ENCODE results near the gene CDON. TPM values are rescaled to one million over a fixed set of nuclear protein-coding genes. Genes with fewer than 3 reads are reported as not detected.

CDON gene
- total and polyA plus RNA-seq, 2 of the 13 experiments (the other 11 are each of a cell fraction or from before 2014, with no cell fraction given) = 9.6 to 12.8 TPM

GRCh38 chr11:125925247-125925740 is 137.4 kb downstream of the CDON start (continued):
- TF ChIP-seq, protein P1, sequence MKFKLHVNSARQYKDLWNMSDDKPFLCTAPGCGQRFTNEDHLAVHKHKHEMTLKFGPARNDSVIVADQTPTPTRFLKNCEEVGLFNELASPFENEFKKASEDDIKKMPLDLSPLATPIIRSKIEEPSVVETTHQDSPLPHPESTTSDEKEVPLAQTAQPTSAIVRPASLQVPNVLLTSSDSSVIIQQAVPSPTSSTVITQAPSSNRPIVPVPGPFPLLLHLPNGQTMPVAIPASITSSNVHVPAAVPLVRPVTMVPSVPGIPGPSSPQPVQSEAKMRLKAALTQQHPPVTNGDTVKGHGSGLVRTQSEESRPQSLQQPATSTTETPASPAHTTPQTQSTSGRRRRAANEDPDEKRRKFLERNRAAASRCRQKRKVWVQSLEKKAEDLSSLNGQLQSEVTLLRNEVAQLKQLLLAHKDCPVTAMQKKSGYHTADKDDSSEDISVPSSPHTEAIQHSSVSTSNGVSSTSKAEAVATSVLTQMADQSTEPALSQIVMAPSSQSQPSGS (CRISPR knock-in tag; IDR thresholded peaks at IDR 0.05) = peak; percentile 70; the same call in 1 of the 2 replicates
- TF ChIP-seq, protein P2, sequence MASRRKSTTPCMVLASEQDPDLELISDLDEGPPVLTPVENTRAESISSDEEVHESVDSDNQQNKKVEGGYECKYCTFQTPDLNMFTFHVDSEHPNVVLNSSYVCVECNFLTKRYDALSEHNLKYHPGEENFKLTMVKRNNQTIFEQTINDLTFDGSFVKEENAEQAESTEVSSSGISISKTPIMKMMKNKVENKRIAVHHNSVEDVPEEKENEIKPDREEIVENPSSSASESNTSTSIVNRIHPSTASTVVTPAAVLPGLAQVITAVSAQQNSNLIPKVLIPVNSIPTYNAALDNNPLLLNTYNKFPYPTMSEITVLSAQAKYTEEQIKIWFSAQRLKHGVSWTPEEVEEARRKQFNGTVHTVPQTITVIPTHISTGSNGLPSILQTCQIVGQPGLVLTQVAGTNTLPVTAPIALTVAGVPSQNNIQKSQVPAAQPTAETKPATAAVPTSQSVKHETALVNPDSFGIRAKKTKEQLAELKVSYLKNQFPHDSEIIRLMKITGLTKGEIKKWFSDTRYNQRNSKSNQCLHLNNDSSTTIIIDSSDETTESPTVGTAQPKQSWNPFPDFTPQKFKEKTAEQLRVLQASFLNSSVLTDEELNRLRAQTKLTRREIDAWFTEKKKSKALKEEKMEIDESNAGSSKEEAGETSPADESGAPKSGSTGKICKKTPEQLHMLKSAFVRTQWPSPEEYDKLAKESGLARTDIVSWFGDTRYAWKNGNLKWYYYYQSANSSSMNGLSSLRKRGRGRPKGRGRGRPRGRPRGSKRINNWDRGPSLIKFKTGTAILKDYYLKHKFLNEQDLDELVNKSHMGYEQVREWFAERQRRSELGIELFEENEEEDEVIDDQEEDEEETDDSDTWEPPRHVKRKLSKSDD (CRISPR knock-in tag; IDR thresholded peaks at IDR 0.05; ENCODE audit: low read depth) = no peak
- TF ChIP-seq, protein P3, sequence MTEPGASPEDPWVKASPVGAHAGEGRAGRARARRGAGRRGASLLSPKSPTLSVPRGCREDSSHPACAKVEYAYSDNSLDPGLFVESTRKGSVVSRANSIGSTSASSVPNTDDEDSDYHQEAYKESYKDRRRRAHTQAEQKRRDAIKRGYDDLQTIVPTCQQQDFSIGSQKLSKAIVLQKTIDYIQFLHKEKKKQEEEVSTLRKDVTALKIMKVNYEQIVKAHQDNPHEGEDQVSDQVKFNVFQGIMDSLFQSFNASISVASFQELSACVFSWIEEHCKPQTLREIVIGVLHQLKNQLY (CRISPR knock-in tag; IDR thresholded peaks at IDR 0.05) = no peak
- TF ChIP-seq MIXL1 (CRISPR knock-in tag; IDR thresholded peaks at IDR 0.05) (peak; percentile 89), JARID2 (CRISPR knock-in tag; IDR thresholded peaks at IDR 0.05; ENCODE audit: insufficient replicate concordance) (no peak), SOX5 (CRISPR knock-in tag; IDR thresholded peaks at IDR 0.05; ENCODE audit: borderline replicate concordance) (peak; percentile 28; the same call in 1 of the 2 replicates), ZNF562 (CRISPR knock-in tag; IDR thresholded peaks at IDR 0.05; ENCODE audit: borderline replicate concordance) (no peak), RAD51 (IDR thresholded peaks at IDR 0.05; ENCODE audit: borderline replicate concordance) (no peak), HDAC6 (IDR thresholded peaks at IDR 0.05; ENCODE audit: low read depth, low read length) (no peak), BATF2 (CRISPR knock-in tag; IDR thresholded peaks at IDR 0.05) (no peak), MEF2D (CRISPR knock-in tag; IDR thresholded peaks at IDR 0.05) (no peak)
- TF ChIP-seq, protein P4, sequence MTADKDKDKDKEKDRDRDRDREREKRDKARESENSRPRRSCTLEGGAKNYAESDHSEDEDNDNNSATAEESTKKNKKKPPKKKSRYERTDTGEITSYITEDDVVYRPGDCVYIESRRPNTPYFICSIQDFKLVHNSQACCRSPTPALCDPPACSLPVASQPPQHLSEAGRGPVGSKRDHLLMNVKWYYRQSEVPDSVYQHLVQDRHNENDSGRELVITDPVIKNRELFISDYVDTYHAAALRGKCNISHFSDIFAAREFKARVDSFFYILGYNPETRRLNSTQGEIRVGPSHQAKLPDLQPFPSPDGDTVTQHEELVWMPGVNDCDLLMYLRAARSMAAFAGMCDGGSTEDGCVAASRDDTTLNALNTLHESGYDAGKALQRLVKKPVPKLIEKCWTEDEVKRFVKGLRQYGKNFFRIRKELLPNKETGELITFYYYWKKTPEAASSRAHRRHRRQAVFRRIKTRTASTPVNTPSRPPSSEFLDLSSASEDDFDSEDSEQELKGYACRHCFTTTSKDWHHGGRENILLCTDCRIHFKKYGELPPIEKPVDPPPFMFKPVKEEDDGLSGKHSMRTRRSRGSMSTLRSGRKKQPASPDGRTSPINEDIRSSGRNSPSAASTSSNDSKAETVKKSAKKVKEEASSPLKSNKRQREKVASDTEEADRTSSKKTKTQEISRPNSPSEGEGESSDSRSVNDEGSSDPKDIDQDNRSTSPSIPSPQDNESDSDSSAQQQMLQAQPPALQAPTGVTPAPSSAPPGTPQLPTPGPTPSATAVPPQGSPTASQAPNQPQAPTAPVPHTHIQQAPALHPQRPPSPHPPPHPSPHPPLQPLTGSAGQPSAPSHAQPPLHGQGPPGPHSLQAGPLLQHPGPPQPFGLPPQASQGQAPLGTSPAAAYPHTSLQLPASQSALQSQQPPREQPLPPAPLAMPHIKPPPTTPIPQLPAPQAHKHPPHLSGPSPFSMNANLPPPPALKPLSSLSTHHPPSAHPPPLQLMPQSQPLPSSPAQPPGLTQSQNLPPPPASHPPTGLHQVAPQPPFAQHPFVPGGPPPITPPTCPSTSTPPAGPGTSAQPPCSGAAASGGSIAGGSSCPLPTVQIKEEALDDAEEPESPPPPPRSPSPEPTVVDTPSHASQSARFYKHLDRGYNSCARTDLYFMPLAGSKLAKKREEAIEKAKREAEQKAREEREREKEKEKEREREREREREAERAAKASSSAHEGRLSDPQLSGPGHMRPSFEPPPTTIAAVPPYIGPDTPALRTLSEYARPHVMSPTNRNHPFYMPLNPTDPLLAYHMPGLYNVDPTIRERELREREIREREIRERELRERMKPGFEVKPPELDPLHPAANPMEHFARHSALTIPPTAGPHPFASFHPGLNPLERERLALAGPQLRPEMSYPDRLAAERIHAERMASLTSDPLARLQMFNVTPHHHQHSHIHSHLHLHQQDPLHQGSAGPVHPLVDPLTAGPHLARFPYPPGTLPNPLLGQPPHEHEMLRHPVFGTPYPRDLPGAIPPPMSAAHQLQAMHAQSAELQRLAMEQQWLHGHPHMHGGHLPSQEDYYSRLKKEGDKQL (CRISPR knock-in tag; IDR thresholded peaks at IDR 0.05; ENCODE audit: low read depth) = no peak
- TF ChIP-seq, protein P5, sequence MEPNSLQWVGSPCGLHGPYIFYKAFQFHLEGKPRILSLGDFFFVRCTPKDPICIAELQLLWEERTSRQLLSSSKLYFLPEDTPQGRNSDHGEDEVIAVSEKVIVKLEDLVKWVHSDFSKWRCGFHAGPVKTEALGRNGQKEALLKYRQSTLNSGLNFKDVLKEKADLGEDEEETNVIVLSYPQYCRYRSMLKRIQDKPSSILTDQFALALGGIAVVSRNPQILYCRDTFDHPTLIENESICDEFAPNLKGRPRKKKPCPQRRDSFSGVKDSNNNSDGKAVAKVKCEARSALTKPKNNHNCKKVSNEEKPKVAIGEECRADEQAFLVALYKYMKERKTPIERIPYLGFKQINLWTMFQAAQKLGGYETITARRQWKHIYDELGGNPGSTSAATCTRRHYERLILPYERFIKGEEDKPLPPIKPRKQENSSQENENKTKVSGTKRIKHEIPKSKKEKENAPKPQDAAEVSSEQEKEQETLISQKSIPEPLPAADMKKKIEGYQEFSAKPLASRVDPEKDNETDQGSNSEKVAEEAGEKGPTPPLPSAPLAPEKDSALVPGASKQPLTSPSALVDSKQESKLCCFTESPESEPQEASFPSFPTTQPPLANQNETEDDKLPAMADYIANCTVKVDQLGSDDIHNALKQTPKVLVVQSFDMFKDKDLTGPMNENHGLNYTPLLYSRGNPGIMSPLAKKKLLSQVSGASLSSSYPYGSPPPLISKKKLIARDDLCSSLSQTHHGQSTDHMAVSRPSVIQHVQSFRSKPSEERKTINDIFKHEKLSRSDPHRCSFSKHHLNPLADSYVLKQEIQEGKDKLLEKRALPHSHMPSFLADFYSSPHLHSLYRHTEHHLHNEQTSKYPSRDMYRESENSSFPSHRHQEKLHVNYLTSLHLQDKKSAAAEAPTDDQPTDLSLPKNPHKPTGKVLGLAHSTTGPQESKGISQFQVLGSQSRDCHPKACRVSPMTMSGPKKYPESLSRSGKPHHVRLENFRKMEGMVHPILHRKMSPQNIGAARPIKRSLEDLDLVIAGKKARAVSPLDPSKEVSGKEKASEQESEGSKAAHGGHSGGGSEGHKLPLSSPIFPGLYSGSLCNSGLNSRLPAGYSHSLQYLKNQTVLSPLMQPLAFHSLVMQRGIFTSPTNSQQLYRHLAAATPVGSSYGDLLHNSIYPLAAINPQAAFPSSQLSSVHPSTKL (CRISPR knock-in tag; IDR thresholded peaks at IDR 0.05) = peak; percentile 76

Data from HepG2 (cell line).